ENCODE data around the gene YIPF5.

Gene YIPF5

DNA sequence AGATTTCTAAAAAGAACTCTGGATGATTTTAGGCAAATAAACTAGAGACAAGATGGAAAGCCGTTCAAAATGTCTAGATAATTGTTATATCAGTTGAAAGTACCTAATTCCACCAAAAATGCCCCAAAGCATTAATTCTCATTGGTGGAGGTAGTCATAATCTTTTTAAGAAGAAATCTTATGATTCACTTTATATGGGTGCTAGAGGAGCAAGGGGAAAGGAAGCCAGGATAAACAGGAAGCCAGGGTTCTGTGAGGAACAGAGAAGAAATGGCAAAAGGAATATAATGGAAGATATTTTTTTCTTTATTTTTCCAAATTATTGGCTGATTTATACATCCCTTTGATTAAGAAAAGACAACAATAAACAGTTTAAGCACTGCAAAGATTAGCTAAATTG lies 7.8 kb downstream of the YIPF5 start:
- no peak overlapping the region for H3K4me3 ChIP-seq (replicated peaks; ENCODE audit: low read depth, low read length)
- no peak for DNase-seq (ENCODE audit: extremely low read depth, insufficient read length)
- no peaks in the 10 kb centered on the region; the same call in none of the 2 replicates for H3K36me3 ChIP-seq (ENCODE audit: control insufficient read depth, insufficient read depth, low read length)
- no peaks in the 10 kb centered on the region for H3K27me3 ChIP-seq (replicated peaks; ENCODE audit: control insufficient read depth, insufficient read depth, low read length)
- TF ChIP-seq, protein P1, sequence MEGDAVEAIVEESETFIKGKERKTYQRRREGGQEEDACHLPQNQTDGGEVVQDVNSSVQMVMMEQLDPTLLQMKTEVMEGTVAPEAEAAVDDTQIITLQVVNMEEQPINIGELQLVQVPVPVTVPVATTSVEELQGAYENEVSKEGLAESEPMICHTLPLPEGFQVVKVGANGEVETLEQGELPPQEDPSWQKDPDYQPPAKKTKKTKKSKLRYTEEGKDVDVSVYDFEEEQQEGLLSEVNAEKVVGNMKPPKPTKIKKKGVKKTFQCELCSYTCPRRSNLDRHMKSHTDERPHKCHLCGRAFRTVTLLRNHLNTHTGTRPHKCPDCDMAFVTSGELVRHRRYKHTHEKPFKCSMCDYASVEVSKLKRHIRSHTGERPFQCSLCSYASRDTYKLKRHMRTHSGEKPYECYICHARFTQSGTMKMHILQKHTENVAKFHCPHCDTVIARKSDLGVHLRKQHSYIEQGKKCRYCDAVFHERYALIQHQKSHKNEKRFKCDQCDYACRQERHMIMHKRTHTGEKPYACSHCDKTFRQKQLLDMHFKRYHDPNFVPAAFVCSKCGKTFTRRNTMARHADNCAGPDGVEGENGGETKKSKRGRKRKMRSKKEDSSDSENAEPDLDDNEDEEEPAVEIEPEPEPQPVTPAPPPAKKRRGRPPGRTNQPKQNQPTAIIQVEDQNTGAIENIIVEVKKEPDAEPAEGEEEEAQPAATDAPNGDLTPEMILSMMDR (IDR thresholded peaks at IDR 0.05; ENCODE audit: insufficient read depth, low read length, poor library complexity, severe bottlenecking): no peak

- TF ChIP-seq, protein P1 (IDR thresholded peaks at IDR 0.05; ENCODE audit: insufficient read depth, low read length, poor library complexity, severe bottlenecking): no peak
- Histone ChIP-seq H3K4me3 (replicated peaks; ENCODE audit: low read depth, low read length) (no peak overlapping the region), H3K27me3 (replicated peaks; ENCODE audit: control insufficient read depth, insufficient read depth, low read length) (no peaks in the 10 kb centered on the region), H3K36me3 (ENCODE audit: control insufficient read depth, insufficient read depth, low read length) (no peaks in the 10 kb centered on the region; the same call in 1 of the 2 replicates)
- no peak for DNase-seq (ENCODE audit: extremely low read depth, insufficient read length)
These were observed 13.7 kb downstream of the YIPF5 start for GRCh38 chr5:144156767-144157171.

DNA sequence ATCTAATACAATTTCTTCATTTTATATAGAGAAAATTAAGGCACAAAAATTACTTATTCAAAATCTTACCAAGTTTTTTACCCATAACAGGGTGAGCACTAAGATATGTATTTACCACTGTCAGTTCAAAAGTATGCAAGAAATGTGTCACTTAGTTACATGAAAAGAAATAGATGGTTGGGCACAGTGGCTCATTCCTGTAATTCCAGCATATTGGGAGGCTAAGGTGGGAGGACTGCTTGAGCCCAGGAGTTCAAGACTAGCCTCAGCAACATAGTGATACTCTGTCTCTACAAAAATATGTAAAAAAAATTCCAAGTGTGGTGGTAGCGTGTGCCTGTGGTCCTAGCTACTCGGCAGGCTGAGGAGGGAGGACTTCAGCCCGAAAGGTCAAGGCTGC lies 19.4 kb downstream of the YIPF5 start:
- Histone ChIP-seq H3K36me3 (ENCODE audit: control insufficient read depth, insufficient read depth, low read length) (no peaks in the 10 kb centered on the region), H3K4me3 (replicated peaks; ENCODE audit: low read depth, low read length) (no peak overlapping the region), H3K27me3 (replicated peaks; ENCODE audit: control insufficient read depth, insufficient read depth, low read length) (no peaks in the 10 kb centered on the region)
- no peak for DNase-seq (ENCODE audit: extremely low read depth, insufficient read length)
- TF ChIP-seq, protein P1 (IDR thresholded peaks at IDR 0.05; ENCODE audit: insufficient read depth, low read length, poor library complexity, severe bottlenecking): no peak

GRCh38 chr5:144144956-144145751 lies 25.3 kb downstream of the YIPF5 start:
- no peak for DNase-seq (ENCODE audit: extremely low read depth, insufficient read length)
- H3K27me3 ChIP-seq (replicated peaks; ENCODE audit: control insufficient read depth, insufficient read depth, low read length): no peaks in the 10 kb centered on the region
- H3K4me3 ChIP-seq (replicated peaks; ENCODE audit: low read depth, low read length): no peak overlapping the region
- no peaks in the 10 kb centered on the region for H3K36me3 ChIP-seq (ENCODE audit: control insufficient read depth, insufficient read depth, low read length)
- TF ChIP-seq, protein P1 (IDR thresholded peaks at IDR 0.05; ENCODE audit: insufficient read depth, low read length, poor library complexity, severe bottlenecking): no peak

GRCh38 chr5:144143625-144144024 lies 26.8 kb downstream of the YIPF5 start:
- TF ChIP-seq, protein P1 (IDR thresholded peaks at IDR 0.05; ENCODE audit: insufficient read depth, low read length, poor library complexity, severe bottlenecking): no peak

More at GRCh38 chr5:144143625-144144024, 26.8 kb downstream of the YIPF5 start:
- H3K4me3 ChIP-seq (replicated peaks; ENCODE audit: low read depth, low read length): no peak overlapping the region
- no peak for DNase-seq (ENCODE audit: extremely low read depth, insufficient read length)
- no peaks in the 10 kb centered on the region for H3K27me3 ChIP-seq (replicated peaks; ENCODE audit: control insufficient read depth, insufficient read depth, low read length)
- H3K36me3 ChIP-seq (ENCODE audit: control insufficient read depth, insufficient read depth, low read length): no peaks in the 10 kb centered on the region
